Measurements from ENCODE around the gene TAC4. TPM values are rescaled to one million over a fixed set of nuclear protein-coding genes. Genes with fewer than 3 reads are reported as not detected.

The TAC4 gene
- total RNA-seq, 1 experiment from 2014 or later: not detected

- H3K4me1 ChIP-seq (ENCODE audit: insufficient read depth, low read length, poor library complexity, severe bottlenecking): peaks cover 30% of the 10 kb centered on the region
- no TSS peak for BruUV-seq (replicated peaks)
- intact Hi-C loops (cut with micrococcal nuclease; ENCODE audit: unreplicated experiment): loop anchor here (5.0 kb wide), 1 partner anchor 51 kb away; no protein-coding TSS in a partner anchor
- ChIA-PET CTCF (no interaction called here), POLR2A (ENCODE audit: low non-redundant PET) (no interaction called here)
- no peaks in the 10 kb centered on the region for H3K27me3 ChIP-seq (replicated peaks; ENCODE audit: insufficient read depth, low read depth, low read length, poor library complexity)
- no peak for TF ChIP-seq EZH2 (IDR thresholded peaks at IDR 0.05; ENCODE audit: borderline replicate concordance, low read depth, low read length, poor library complexity, severe bottlenecking)
- TF ChIP-seq CTCF (conservative IDR thresholded peaks at IDR 0.05; ENCODE audit: low read depth, low read length): no peak
- H3K4me3 ChIP-seq (ENCODE audit: low read depth, low read length, poor library complexity, severe bottlenecking): no peak overlapping the region
- no peaks in the 10 kb centered on the region for H3K9me3 ChIP-seq (ENCODE audit: low read depth, low read length, poor library complexity, severe bottlenecking)
- no peak for DNase-seq (ENCODE audit: low spot score)
- H3K27ac ChIP-seq (ENCODE audit: low read depth, low read length, poor library complexity, severe bottlenecking): no peak overlapping the region
- peaks cover 85% of the 10 kb centered on the region for H3K36me3 ChIP-seq (ENCODE audit: insufficient read depth, low read length, poor library complexity, severe bottlenecking)
Observed at GRCh38 chr17:49823614-49824013, 24.3 kb downstream of the TAC4 start.

- POLR2A ChIA-PET (ENCODE audit: low non-redundant PET): no interaction called here
- no peak overlapping the region for H3K4me3 ChIP-seq (ENCODE audit: low read depth, low read length, poor library complexity, severe bottlenecking)
- H3K36me3 ChIP-seq (ENCODE audit: insufficient read depth, low read length, poor library complexity, severe bottlenecking): peaks cover 88% of the 10 kb centered on the region
- H3K9me3 ChIP-seq (ENCODE audit: low read depth, low read length, poor library complexity, severe bottlenecking): no peaks in the 10 kb centered on the region
- intact Hi-C loops (cut with micrococcal nuclease; ENCODE audit: unreplicated experiment): loop anchor here (5.0 kb wide), 1 partner anchor 51 kb away; no protein-coding TSS in a partner anchor
- no peak for DNase-seq (ENCODE audit: low spot score)
- no peak overlapping the region for H3K27ac ChIP-seq (ENCODE audit: low read depth, low read length, poor library complexity, severe bottlenecking)
- H3K4me1 ChIP-seq (ENCODE audit: insufficient read depth, low read length, poor library complexity, severe bottlenecking): peaks cover 30% of the 10 kb centered on the region
- TF ChIP-seq EZH2 (IDR thresholded peaks at IDR 0.05; ENCODE audit: borderline replicate concordance, low read depth, low read length, poor library complexity, severe bottlenecking) (no peak), CTCF (conservative IDR thresholded peaks at IDR 0.05; ENCODE audit: low read depth, low read length) (no peak)
- CTCF ChIA-PET: no interaction called here
- no TSS peak for BruUV-seq (replicated peaks)
- no peaks in the 10 kb centered on the region for H3K27me3 ChIP-seq (replicated peaks; ENCODE audit: insufficient read depth, low read depth, low read length, poor library complexity)
Observed at GRCh38 chr17:49822829-49823228, 25.0 kb downstream of the TAC4 start.

GRCh38 chr17:49821916-49822315, 26.0 kb downstream of the TAC4 start:
- TF ChIP-seq EZH2 (IDR thresholded peaks at IDR 0.05; ENCODE audit: borderline replicate concordance, low read depth, low read length, poor library complexity, severe bottlenecking): no peak
- no peak for TF ChIP-seq CTCF (conservative IDR thresholded peaks at IDR 0.05; ENCODE audit: low read depth, low read length)
- no peaks in the 10 kb centered on the region for H3K27me3 ChIP-seq (replicated peaks; ENCODE audit: insufficient read depth, low read depth, low read length, poor library complexity)
- BruUV-seq (replicated peaks): no TSS peak
- intact Hi-C loops (cut with micrococcal nuclease; ENCODE audit: unreplicated experiment): loop anchor here (5.0 kb wide), 1 partner anchor 50 kb away; no protein-coding TSS in a partner anchor
- no peaks in the 10 kb centered on the region for H3K9me3 ChIP-seq (ENCODE audit: low read depth, low read length, poor library complexity, severe bottlenecking)
- no peak overlapping the region for H3K27ac ChIP-seq (ENCODE audit: low read depth, low read length, poor library complexity, severe bottlenecking)
- no peak overlapping the region for H3K4me3 ChIP-seq (ENCODE audit: low read depth, low read length, poor library complexity, severe bottlenecking)
- DNase-seq (ENCODE audit: low spot score): no peak
- H3K4me1 ChIP-seq (ENCODE audit: insufficient read depth, low read length, poor library complexity, severe bottlenecking): peaks cover 30% of the 10 kb centered on the region
- ChIA-PET POLR2A (ENCODE audit: low non-redundant PET) (interaction anchor here (0.6 to 0.7 kb wide), 2 partner anchors 29 to 173 kb away, joined by 3 to 8 read pairs; partner anchors contain the start of gene DLX3), CTCF (no interaction called here)
- peaks cover 90% of the 10 kb centered on the region for H3K36me3 ChIP-seq (ENCODE audit: insufficient read depth, low read length, poor library complexity, severe bottlenecking)

Data from A673 (cell line).